ENCODE results near the gene HBS1L.

DNA sequence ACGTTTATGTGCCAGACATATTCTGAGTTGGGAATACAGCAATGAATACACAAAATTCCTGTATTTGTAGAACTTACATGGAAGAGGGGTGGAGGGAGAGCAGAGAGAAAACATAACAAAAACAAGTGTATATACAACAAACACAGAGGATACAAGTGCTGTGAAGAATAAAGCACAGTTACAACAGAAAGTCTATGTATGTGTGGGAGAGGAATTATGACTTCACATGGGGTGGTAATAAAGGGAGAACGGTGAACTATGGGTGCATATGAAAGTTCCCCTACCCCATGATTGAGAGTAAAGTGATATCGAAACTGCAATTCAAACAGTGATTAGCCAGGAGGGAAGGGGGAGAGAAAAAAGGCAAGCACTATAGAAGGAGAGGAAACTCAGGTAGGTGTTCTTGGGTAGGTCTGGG lies 24.6 kb downstream of the HBS1L start:
- TF ChIP-seq, protein P1, sequence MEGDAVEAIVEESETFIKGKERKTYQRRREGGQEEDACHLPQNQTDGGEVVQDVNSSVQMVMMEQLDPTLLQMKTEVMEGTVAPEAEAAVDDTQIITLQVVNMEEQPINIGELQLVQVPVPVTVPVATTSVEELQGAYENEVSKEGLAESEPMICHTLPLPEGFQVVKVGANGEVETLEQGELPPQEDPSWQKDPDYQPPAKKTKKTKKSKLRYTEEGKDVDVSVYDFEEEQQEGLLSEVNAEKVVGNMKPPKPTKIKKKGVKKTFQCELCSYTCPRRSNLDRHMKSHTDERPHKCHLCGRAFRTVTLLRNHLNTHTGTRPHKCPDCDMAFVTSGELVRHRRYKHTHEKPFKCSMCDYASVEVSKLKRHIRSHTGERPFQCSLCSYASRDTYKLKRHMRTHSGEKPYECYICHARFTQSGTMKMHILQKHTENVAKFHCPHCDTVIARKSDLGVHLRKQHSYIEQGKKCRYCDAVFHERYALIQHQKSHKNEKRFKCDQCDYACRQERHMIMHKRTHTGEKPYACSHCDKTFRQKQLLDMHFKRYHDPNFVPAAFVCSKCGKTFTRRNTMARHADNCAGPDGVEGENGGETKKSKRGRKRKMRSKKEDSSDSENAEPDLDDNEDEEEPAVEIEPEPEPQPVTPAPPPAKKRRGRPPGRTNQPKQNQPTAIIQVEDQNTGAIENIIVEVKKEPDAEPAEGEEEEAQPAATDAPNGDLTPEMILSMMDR (IDR thresholded peaks at IDR 0.05) = no peak
- TF ChIP-seq POLR2A (IDR thresholded peaks at IDR 0.05) = no peak

Data from uterus (tissue), 2 donors.